Right atrium auricular region (tissue), 2 donors: ENCODE data around the gene VPS11. TPM values are rescaled to one million over a fixed set of nuclear protein-coding genes. Genes with fewer than 3 reads are reported as not detected.

ENCODE experiments used
- DNase-seq: peaks from one replicate; pipeline ENCODE4 v3.0.0-alpha.2; 2019; ENCODE audit warnings: low spot score
- H3K27ac ChIP-seq, 2 donors: fragments of 200-600 bp; sonication (generic); 1 replicate in 1 of 2; 2 replicates in 1 of 2; pipeline ENCODE4 v1.5.1; 2016 to 2019
- H3K27me3 ChIP-seq, 2 donors: fragments of 200-600 bp; sonication (generic); one replicate each; pipeline versions ENCODE4 v1.5.1 to v1.6.0; 2017 to 2019
- H3K36me3 ChIP-seq: fragments of 200-600 bp; sonication (generic); one replicate; pipeline ENCODE4 v1.5.1; 2016
- H3K4me1 ChIP-seq, 2 donors: fragments of 200-600 bp; sonication (generic); one replicate each; pipeline versions ENCODE4 v1.5.1 to v1.6.0; 2017 to 2019
- H3K4me3 ChIP-seq, 2 donors: fragments of 200-600 bp; sonication (generic); 1 replicate in 1 of 2; 2 replicates in 1 of 2; pipeline ENCODE4 v1.5.1; 2017 to 2019; ENCODE audit warnings: mild to moderate bottlenecking in 1 of 2, moderate library complexity in 1 of 2
- H3K9me3 ChIP-seq, 2 donors: fragments of 200-600 bp; sonication (generic); one replicate each; pipeline ENCODE4 v1.5.1; 2019
- CTCF ChIP-seq, 2 donors: fragments of 200-600 bp; sonication (generic); IDR thresholded peaks; one replicate each; pipeline ENCODE4 v1.5.1; 2019; ENCODE audit warnings: antibody characterized with exemption in 2 of 2
- total RNA-seq, 2 donors: library from RNA; depleted of rRNA; stranded (reverse); fragments of >200 nt; gene quantifications; one replicate each; pipeline ENCODE4 v1.1.0, GENCODE V29; 2016

Gene VPS11
- total RNA-seq, result 10 to 100 TPM; 22.0 to 23.7 TPM

GRCh38 chr11:119067371-119068222 lies at the start of gene VPS11:
VPS11 (plus strand) TSS chr11:119067818; CDS start chr11:119067824, 6 bp downstream.
- TF ChIP-seq CTCF (IDR thresholded peaks at IDR 0.05), result peak in 1 of 2 donors; percentile 23
- no peaks in the 10 kb centered on the region for H3K27me3 ChIP-seq
- peaks cover 0 to 34% of the 10 kb centered on the region in 2 donors for H3K4me1 ChIP-seq
- peak; percentile 98 for DNase-seq
- H3K27ac ChIP-seq, result peak within 1 kb of the TSS; percentile 86 to 95
- H3K36me3 ChIP-seq, result peaks cover 27% of the 10 kb centered on the region
- no peaks in the 10 kb centered on the region for H3K9me3 ChIP-seq
- H3K4me3 ChIP-seq, result peak within 1 kb of the TSS; percentile 81 to 94

DNA sequence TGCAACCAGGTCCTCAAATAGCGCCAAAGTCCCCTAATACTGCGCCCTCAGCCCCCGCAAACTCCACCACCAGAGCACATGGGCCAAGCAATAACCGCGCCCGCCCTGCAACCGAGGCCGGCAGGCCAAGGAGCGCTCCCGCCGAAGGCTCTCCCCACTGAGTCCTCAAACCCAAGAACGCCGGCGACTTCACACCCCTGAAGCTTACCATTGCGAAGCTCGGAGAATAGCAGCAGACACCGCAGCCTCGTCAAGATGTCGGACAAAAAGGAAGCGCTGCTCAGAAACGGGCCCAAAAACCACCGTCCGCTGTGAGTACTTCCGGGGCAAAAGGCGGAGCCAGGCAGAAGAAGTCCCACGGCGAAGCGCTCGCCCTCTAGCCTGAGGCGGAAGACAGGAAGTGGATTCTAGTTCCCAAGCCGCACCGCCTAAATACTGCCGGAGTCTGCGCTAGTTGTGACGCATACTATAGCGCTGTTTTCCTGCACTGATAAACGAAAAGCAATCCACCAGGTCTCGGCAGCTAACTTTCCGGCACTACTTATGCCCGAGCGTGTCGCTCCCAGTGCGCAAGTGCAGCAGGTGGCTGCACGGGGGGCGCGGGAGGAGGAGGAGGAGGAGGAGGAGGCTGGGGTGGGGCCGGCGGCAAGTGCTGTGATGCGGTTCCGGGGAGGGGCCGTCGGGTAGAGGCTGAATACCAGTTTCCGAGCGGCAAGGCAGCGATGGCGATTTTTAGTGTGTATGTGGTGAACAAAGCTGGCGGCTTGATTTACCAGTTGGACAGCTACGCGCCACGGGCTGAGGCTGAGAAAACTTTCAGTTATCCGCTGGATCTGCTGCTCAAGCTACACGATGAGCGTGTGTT lies 49.3 kb upstream of the VPS11 start, which contains the start of the genes RPS25 and TRAPPC4:
Gene RPS25 (minus strand): TSS at position 270 of the 865 bp plus-strand sequence. CDS start 59 bp downstream, at position 211.
Gene TRAPPC4 (plus strand): TSS at position 693 of the 865 bp plus-strand sequence. CDS start 30 bp downstream, at position 723.
- peaks cover 58% of the 10 kb centered on the region for H3K36me3 ChIP-seq
- H3K4me3 ChIP-seq, result peak within 1 kb of the TSS; percentile 88 to 96
- DNase-seq, result peak; percentile 97
- H3K27ac ChIP-seq, result peak within 1 kb of the TSS; percentile 88 to 93
- peak in 1 of 2 donors; percentile 42 for TF ChIP-seq CTCF (IDR thresholded peaks at IDR 0.05)
- no peaks in the 10 kb centered on the region for H3K27me3 ChIP-seq
- H3K4me1 ChIP-seq, result peaks cover 0 to 43% of the 10 kb centered on the region in 2 donors
- no peaks in the 10 kb centered on the region for H3K9me3 ChIP-seq

DNA sequence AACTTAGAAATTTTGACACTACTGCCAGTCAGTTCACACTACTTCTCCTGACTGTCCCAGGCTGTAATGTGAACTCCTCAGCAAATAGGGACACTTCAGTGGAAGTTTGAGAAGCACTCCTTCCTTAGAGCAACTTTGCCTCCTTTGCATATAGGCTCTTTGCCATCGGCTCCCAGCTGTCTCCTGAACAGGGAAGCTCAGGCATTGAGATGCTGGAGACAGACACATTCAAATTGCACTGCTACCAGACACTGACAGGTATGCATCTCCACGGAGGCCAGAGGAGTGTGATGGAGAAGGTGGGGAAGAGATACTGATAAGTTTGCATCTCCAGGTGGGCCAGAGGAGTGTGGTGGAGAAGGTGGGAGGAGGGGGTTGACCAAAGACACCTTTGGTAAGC lies 47.6 kb upstream of the VPS11 start:
- H3K27ac ChIP-seq, result peak overlapping the region in 1 of 2 donors; percentile 93
- no peak for TF ChIP-seq CTCF (IDR thresholded peaks at IDR 0.05)
- no peak overlapping the region for H3K4me3 ChIP-seq
- no peaks in the 10 kb centered on the region for H3K9me3 ChIP-seq
- H3K36me3 ChIP-seq, result peaks cover 53% of the 10 kb centered on the region
- DNase-seq, result no peak
- H3K27me3 ChIP-seq, result no peaks in the 10 kb centered on the region
- H3K4me1 ChIP-seq, result peaks cover 0 to 52% of the 10 kb centered on the region in 2 donors

- Histone ChIP-seq H3K36me3 (peaks cover 44% of the 10 kb centered on the region), H3K9me3 (no peaks in the 10 kb centered on the region), H3K27me3 (no peaks in the 10 kb centered on the region), H3K4me3 (no peak overlapping the region), H3K4me1 (peaks cover 0 to 42% of the 10 kb centered on the region in 2 donors), H3K27ac (no peak overlapping the region)
- no peak for DNase-seq
- TF ChIP-seq CTCF (IDR thresholded peaks at IDR 0.05), result no peak
Measured at GRCh38 chr11:119021631-119022030, 46.0 kb upstream of the VPS11 start.

DNA sequence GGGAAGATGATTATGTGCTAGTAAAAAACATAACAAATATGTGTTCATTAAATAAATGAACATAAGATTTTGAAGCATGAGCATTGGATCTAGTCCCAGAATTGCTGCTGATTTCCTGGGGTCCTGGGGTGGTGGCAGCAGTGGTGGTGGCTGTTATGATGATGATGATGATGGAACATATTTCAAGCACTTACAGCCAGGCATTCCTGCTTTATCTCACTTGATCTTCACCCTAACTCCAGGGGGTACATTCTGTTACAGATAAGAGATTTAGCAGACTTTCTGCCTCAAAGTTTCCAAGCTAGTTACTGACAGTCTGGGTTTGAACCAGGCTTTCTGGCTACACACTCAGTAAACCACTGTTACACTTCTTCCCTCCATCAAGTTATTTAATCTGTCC lies 43.9 kb upstream of the VPS11 start:
- H3K27me3 ChIP-seq, result no peaks in the 10 kb centered on the region
- peaks cover 37% of the 10 kb centered on the region for H3K36me3 ChIP-seq
- H3K4me1 ChIP-seq, result peaks cover 0 to 36% of the 10 kb centered on the region in 2 donors
- DNase-seq, result no peak
- no peaks in the 10 kb centered on the region for H3K9me3 ChIP-seq
- no peak for TF ChIP-seq CTCF (IDR thresholded peaks at IDR 0.05)
- no peak overlapping the region for H3K27ac ChIP-seq
- H3K4me3 ChIP-seq, result no peak overlapping the region
